VCaP (cell line): ENCODE results near the gene PPM1H.
A peak's percentile ranks its signal among the peaks of the same experiment; 100 is the strongest.

Source experiments
- H3K27ac ChIP-seq: fragments of 450-650 bp; 2 replicates; pipeline ENCODE4 v1.5.1; 2017
- TF ChIP-seq, protein P1 (sequence below): fragments of 450-650 bp; conservative IDR thresholded peaks from 2 replicates; pipeline ENCODE4 v1.5.1; 2017; ENCODE audit warnings: mild to moderate bottlenecking, moderate library complexity

PPM1H gene

DNA sequence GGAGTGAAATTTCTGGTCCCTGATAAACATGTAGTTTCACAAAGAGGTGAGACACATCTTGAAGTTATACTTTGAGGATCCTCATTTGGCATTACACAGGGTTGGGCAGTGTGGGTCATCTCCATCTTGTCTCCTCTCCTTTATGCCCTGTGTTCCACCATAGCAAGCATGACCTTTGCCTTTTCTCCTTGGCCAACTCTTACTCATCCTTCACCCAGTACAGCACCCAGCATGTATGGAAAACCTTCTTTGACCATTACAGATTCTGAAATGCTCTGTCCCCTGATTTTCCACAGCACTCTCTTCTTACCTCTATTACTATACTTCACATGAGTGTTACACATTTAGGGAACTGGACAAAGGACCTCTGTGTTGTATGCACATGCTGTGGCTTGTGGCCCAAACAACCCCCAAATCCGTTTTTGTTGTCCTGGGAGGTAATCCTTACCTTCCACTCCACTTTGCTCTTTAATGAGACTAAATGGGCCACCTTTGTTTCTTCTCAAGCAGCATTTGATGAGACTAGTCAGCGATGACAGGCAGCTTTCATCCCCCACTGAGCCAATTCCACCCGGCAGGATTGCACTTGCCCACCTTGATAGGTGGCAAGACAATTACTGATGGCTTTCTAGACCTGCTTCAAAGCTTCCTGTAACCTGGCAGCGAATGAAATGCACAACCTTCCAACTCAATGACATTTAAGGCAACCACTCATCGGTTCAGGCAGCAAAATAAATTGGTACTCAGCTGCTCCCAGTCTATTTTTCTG is 304.8 kb downstream of the PPM1H start:
- TF ChIP-seq, protein P1, sequence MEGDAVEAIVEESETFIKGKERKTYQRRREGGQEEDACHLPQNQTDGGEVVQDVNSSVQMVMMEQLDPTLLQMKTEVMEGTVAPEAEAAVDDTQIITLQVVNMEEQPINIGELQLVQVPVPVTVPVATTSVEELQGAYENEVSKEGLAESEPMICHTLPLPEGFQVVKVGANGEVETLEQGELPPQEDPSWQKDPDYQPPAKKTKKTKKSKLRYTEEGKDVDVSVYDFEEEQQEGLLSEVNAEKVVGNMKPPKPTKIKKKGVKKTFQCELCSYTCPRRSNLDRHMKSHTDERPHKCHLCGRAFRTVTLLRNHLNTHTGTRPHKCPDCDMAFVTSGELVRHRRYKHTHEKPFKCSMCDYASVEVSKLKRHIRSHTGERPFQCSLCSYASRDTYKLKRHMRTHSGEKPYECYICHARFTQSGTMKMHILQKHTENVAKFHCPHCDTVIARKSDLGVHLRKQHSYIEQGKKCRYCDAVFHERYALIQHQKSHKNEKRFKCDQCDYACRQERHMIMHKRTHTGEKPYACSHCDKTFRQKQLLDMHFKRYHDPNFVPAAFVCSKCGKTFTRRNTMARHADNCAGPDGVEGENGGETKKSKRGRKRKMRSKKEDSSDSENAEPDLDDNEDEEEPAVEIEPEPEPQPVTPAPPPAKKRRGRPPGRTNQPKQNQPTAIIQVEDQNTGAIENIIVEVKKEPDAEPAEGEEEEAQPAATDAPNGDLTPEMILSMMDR: no peak
- H3K27ac ChIP-seq: no peak overlapping the region

DNA sequence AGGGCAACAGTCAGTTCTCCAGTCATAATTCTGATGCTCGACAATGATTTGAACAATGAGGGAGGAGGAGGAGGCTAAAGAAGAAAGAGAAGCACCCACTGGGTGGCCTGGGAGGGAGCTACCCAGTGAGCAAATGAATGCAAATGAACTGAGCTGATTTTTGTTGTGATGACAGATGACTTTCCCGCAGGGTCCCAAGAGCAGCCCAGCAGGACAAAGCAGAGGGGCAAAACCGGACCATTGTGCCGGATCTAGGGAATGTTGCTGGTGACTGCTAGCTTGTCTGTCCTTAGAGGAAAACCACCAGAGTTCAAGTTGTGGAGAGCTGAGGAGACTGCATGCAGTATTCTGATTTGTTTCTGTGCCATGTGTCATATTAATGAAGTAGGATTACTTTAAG is 305.5 kb downstream of the PPM1H start:
- TF ChIP-seq, protein P1: no peak

DNA sequence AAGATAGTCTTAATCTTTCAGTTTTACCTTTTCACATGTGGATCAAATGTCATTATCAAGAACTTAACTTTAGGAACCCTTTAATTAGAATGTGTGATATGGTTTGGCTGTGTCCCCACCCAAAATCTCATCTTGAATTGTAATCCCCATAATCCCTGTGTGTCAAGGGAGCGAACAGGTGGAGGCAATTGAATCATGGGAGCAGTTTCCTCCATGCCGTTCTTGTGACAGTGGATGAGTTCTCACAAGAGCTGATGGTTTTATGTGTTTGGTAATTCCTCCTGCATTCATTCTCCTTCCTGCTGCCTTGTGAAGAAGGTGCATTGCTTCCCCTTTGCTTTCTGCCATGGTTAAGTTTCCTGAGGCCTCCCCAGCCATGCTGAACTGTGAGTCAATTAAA is 307.8 kb downstream of the PPM1H start:
- TF ChIP-seq, protein P1: no peak

More for the DNA sequence above, 305.5 kb downstream of the PPM1H start:
- H3K27ac ChIP-seq: no peak overlapping the region

DNA sequence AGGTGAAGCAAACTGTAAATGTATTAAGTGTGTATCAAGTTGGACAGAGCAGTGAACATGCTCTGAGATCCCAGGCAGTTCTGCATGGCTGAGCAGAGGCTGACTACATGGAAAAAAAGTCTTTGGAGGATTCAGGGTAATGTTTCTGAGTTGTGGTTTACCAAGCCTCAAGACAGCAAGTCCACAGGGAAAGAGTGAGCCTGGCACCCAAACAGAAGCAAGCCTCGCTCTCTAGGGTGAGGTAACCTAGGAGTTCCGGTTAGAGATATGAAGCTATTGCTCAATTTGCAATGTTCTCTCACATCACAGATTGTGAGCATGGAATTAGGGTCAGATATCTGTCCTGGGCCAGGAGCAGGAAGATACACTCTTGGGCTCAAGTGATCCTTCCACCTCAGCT is 309.7 kb downstream of the PPM1H start:
- TF ChIP-seq, protein P1: no peak
- H3K27ac ChIP-seq: peak overlapping the region; percentile 32

More for the DNA sequence above, 307.8 kb downstream of the PPM1H start:
- no peak overlapping the region for H3K27ac ChIP-seq

DNA sequence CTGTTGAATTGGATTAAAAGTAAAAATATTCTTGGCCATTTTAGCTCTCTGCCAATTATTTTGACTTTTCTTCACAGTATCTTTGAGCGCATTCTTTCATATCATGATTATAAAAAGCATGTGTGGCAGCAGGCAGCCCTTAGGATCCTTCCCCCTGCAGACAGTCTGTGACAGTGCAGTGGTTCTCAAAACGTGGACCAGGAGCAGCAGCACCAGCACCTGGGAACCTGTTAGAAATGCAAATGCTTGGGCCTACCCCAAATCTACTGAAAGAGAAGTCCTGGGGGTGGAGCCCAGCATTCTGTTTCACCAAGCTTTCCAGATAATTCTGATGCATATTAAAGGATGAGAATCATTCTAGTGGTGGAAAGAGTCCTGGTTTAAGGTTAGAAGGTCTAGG is 312.8 kb downstream of the PPM1H start:
- TF ChIP-seq, protein P1: no peak
- no peak overlapping the region for H3K27ac ChIP-seq

DNA sequence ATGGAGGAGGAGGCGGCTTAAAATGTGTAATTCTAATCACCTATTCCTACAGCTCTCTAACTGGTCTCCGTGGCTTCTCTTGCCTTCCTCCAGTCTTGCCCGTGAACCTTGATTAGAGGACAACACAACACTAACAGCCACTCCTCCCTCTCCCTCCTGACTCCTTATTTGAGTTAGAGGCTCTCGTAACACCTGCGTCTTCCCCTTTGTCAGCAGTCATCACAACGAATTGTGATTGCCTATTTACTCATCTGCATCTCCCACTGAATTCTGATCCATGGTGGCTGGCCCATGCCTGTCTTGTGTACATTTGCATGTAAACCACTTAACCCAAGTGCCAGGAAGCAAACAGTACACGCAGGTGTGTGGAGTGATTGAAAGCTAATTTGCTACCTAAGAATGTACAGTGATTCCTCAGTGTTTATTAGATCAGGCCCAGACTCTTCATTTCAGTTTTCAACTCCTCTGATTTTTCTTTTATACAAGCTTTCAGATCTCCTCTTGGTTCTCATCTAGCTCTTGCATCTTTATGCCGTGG is 313.8 kb downstream of the PPM1H start:
- H3K27ac ChIP-seq: no peak overlapping the region
- TF ChIP-seq, protein P1: no peak

DNA sequence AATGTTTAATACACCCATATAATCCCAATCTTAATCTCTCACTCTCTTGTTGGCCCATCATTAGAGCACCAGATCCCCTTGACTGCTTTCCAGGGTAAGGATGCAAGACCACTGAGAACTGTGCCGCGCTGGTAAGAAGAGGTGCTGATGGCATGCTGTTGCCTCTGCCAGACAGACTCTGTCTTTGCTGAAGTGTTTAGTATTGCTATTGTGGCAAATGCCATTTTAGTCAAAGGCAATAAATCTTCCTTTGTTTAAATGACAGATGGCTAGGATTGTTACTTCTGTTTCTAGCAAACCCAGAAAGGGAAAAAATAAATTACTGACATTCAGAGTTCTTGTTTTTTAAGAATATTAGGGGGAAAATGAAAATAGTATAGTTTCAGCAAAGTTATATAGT is 316.0 kb downstream of the PPM1H start:
- TF ChIP-seq, protein P1: no peak
- H3K27ac ChIP-seq: no peak overlapping the region
